Upper lobe of left lung (tissue), 6 donors: Measurements from ENCODE around the gene NUDT2. TPM values are rescaled to one million over a fixed set of nuclear protein-coding genes. Genes with fewer than 3 reads are reported as not detected.

Experiments used
- ATAC-seq, 2 donors: fragments of 200-7000 bp; cut with Tn5 transposase; one replicate each; pipeline ENCODE4 v1.9.1; 2022; ENCODE audit warnings: mild to moderate bottlenecking in 2 of 2, moderate library complexity in 2 of 2; ENCODE audit not compliant: low FRiP score in 2 of 2
- DNase-seq, 2 donors: peaks; one replicate each; pipeline ENCODE4 v3.0.0-alpha.2; 2019 to 2020
- H3K27ac ChIP-seq, 4 donors: fragments of 200-600 bp; sonication (generic); one replicate each; pipeline ENCODE4 v1.5.1; 2016 to 2019
- H3K27me3 ChIP-seq, 4 donors: fragments of 200-600 bp; sonication (generic); one replicate each; pipeline ENCODE4 v1.5.1; 2017 to 2019
- H3K36me3 ChIP-seq, 4 donors: fragments of 200-600 bp; sonication (generic); one replicate each; pipeline ENCODE4 v1.5.1; 2016 to 2019
- H3K4me1 ChIP-seq, 4 donors: fragments of 200-600 bp; sonication (generic); one replicate each; pipeline ENCODE4 v1.5.1; 2018 to 2019
- H3K4me3 ChIP-seq, 4 donors: fragments of 200-600 bp; sonication (generic); one replicate each; pipeline ENCODE4 v1.5.1; 2017 to 2019; ENCODE audit warnings: mild to moderate bottlenecking in 2 of 4, moderate library complexity in 1 of 4
- H3K9me3 ChIP-seq, 4 donors: fragments of 200-600 bp; sonication (generic); one replicate each; pipeline ENCODE4 v1.5.1; 2018 to 2019
- CTCF ChIP-seq, 6 experiments: fragments of 450-650 bp in 4 of 6; fragments of 200-600 bp in 2 of 6; sonication (generic) in 2 of 6; IDR thresholded peaks; one replicate each; pipeline ENCODE4 v1.5.1; 2016 to 2019; ENCODE audit warnings: antibody characterized with exemption in 6 of 6
- EP300 ChIP-seq, 4 donors: sonication (generic); formaldehyde crosslinking; IDR thresholded peaks; one replicate each; pipeline ENCODE4 v1.5.1; 2017; ENCODE audit warnings: antibody characterized with exemption in 4 of 4, control low read depth in 2 of 4
- POLR2A ChIP-seq, 4 donors: fragments of 450-650 bp; IDR thresholded peaks; one replicate each; pipeline ENCODE4 v1.5.1; 2016 to 2017; ENCODE audit warnings: antibody characterized with exemption in 4 of 4, mild to moderate bottlenecking in 2 of 4
- POLR2AphosphoS5 ChIP-seq, 2 donors: sonication (generic); formaldehyde crosslinking; IDR thresholded peaks; one replicate each; pipeline ENCODE4 v1.5.1; 2017; ENCODE audit warnings: antibody characterized with exemption in 2 of 2
- WGBS, 2 donors: methylation state at CpG; one replicate each; pipeline ENCODE4 v1.1.5; 2017 to 2018; 5-methylcytosine and 5-hydroxymethylcytosine counted together
- total RNA-seq, 6 donors: library from RNA; depleted of rRNA in 4 of 6; stranded (reverse); fragments of >200 nt in 4 of 6; gene quantifications; one replicate each; pipeline versions ENCODE4 v1.1.0 to v1.2.1, GENCODE V29; 2016 to 2021
- donor health status: DM: no; HTN: no; CAD: no; lungs with moderate emphysema.
- donor health status: DM: no; HTN: yes; CAD: no; lungs with severe emphysema.

Gene NUDT2
- total RNA-seq, 6 donors from 2014 or later, result 4.2 to 17.8 (median 11.2) TPM

GRCh38 chr9:34318163-34318790 is 11.1 kb upstream of the NUDT2 start:
- DNase-seq (peak in 1 of 2 donors; percentile 73), ATAC-seq (no peak)
- Histone ChIP-seq H3K36me3 (no peaks in the 10 kb centered on the region), H3K27me3 (no peaks in the 10 kb centered on the region), H3K9me3 (no peaks in the 10 kb centered on the region), H3K27ac (no peak overlapping the region), H3K4me3 (no peak overlapping the region), H3K4me1 (no peaks in the 10 kb centered on the region)
- TF ChIP-seq POLR2A (IDR thresholded peaks at IDR 0.05) (no peak), EP300 (IDR thresholded peaks at IDR 0.05) (no peak), CTCF (IDR thresholded peaks at IDR 0.05) (no peak), POLR2AphosphoS5 (IDR thresholded peaks at IDR 0.05) (no peak)
- WGBS, 2 donors, result 97% methylated on average over 32 to 39 of the region's 44 CpGs

- no peak overlapping the region for H3K27ac ChIP-seq
- no peaks in the 10 kb centered on the region for H3K27me3 ChIP-seq
- DNase-seq (no peak), ATAC-seq (no peak)
- WGBS, 2 donors, result 86 to 89% methylated on average over 7 of the region's 7 CpGs
- no peaks in the 10 kb centered on the region for H3K36me3 ChIP-seq
- H3K4me3 ChIP-seq, result no peak overlapping the region
- H3K9me3 ChIP-seq, result no peaks in the 10 kb centered on the region
- no peaks in the 10 kb centered on the region for H3K4me1 ChIP-seq
- TF ChIP-seq EP300 (IDR thresholded peaks at IDR 0.05) (no peak), CTCF (IDR thresholded peaks at IDR 0.05) (no peak), POLR2A (IDR thresholded peaks at IDR 0.05) (no peak)
These were observed 7.9 kb upstream of the NUDT2 start for GRCh38 chr9:34321451-34321850.

- peaks cover 0 to under 1% (median under 1%) of the 10 kb centered on the region in 4 donors for H3K4me1 ChIP-seq
- no peak for ATAC-seq
These were observed 6.3 kb upstream of the NUDT2 start for GRCh38 chr9:34322899-34323591.

GRCh38 chr9:34326690-34327089 is 2.7 kb upstream of the NUDT2 start:
- no peaks in the 10 kb centered on the region for H3K36me3 ChIP-seq
- H3K4me1 ChIP-seq, result peaks cover 7 to 19% (median 18%) of the 10 kb centered on the region in 4 donors
- H3K4me3 ChIP-seq, result no peak overlapping the region
- no peak for ATAC-seq
- H3K27me3 ChIP-seq, result no peaks in the 10 kb centered on the region
- no peak for DNase-seq
- TF ChIP-seq POLR2AphosphoS5 (IDR thresholded peaks at IDR 0.05), result no peak
- no peak for TF ChIP-seq CTCF (IDR thresholded peaks at IDR 0.05)
- no peak for TF ChIP-seq EP300 (IDR thresholded peaks at IDR 0.05)
- no peak for TF ChIP-seq POLR2A (IDR thresholded peaks at IDR 0.05)
- 68 to 71% methylated on average over 1 of the region's 1 CpG for WGBS, 2 donors
- H3K27ac ChIP-seq, result no peak overlapping the region
- no peaks in the 10 kb centered on the region for H3K9me3 ChIP-seq

More at GRCh38 chr9:34322899-34323591, 6.3 kb upstream of the NUDT2 start:
- Histone ChIP-seq H3K36me3 (no peaks in the 10 kb centered on the region), H3K9me3 (no peaks in the 10 kb centered on the region), H3K27ac (no peak overlapping the region), H3K4me3 (no peak overlapping the region), H3K27me3 (no peaks in the 10 kb centered on the region)
- no peak for TF ChIP-seq POLR2A (IDR thresholded peaks at IDR 0.05)
- WGBS, 2 donors, result 65 to 74% methylated on average over 2 of the region's 2 CpGs
- no peak for DNase-seq

- peaks cover 7 to 19% (median 18%) of the 10 kb centered on the region in 4 donors for H3K4me1 ChIP-seq
- peak overlapping the region; percentile 49 to 87 (median 71) for H3K4me3 ChIP-seq
- H3K9me3 ChIP-seq, result no peaks in the 10 kb centered on the region
- TF ChIP-seq CTCF (IDR thresholded peaks at IDR 0.05), result no peak
- TF ChIP-seq EP300 (IDR thresholded peaks at IDR 0.05), result no peak
- no peaks in the 10 kb centered on the region for H3K27me3 ChIP-seq
- 1 to 2% methylated on average over 11 of the region's 11 CpGs for WGBS, 2 donors
- no peaks in the 10 kb centered on the region for H3K36me3 ChIP-seq
- H3K27ac ChIP-seq, result peak overlapping the region; percentile 39 to 92 (median 66)
- ATAC-seq (no peak), DNase-seq (no peak)
These were observed 826 bp upstream of the NUDT2 start for GRCh38 chr9:34328500-34328986.
